ENCODE data around the gene STAG3.
A peak's percentile ranks its signal among the peaks of the same experiment; 100 is the strongest.

- TF ChIP-seq EZH2 (IDR thresholded peaks at IDR 0.05; ENCODE audit: borderline replicate concordance, insufficient read depth, low read length, poor library complexity, severe bottlenecking) (no peak), EP300 (conservative IDR thresholded peaks at IDR 0.05; ENCODE audit: poor library complexity, severe bottlenecking) (no peak), CTCF (IDR thresholded peaks at IDR 0.05; ENCODE audit: poor library complexity, severe bottlenecking) (no peak), POLR2AphosphoS5 (IDR thresholded peaks at IDR 0.05) (peak; percentile 16), RAD21 (conservative IDR thresholded peaks at IDR 0.05) (no peak), SMC3 (conservative IDR thresholded peaks at IDR 0.05; ENCODE audit: poor library complexity) (no peak), TAF1 (IDR thresholded peaks at IDR 0.05; ENCODE audit: low read depth) (no peak)
Measured at GRCh38 chr7:100166317-100166940, 11.3 kb upstream of the STAG3 start.
